GM19463 (cell line): Measurements from ENCODE around the gene SLC39A11.

Experiments used
- ATAC-seq: cut with Tn5 transposase; IDR thresholded peaks from one replicate; pipeline ENCODE4 v1.9.1; 2021; ENCODE audit warnings: mild to moderate bottlenecking, moderate library complexity; ENCODE audit not compliant: unreplicated experiment

The SLC39A11 gene

GRCh38 chr17:72609501-72609900 lies 483.0 kb downstream of the SLC39A11 start:
- ATAC-seq, result no peak

- no peak for ATAC-seq
Observed at GRCh38 chr17:72608436-72608835, 484.1 kb downstream of the SLC39A11 start.

DNA sequence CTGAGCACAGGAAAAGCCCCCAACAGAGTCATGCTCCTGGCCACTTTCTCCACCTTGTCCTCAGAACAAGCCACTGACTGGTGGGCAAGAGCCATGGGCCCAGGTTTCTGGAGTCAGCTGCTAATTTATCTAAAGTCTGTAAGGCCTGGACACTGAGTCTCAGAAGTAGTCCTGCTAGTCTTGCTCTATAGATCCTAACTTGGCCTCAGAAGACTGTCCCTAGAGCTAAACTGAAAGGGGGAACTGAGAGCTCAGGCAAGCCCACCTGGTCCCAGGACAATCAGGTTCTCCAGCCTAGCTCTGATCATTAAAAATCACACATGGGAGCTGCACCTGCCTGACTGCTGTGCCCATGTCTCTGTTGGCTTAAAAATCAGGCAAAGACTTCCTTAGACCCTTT lies 485.8 kb downstream of the SLC39A11 start:
- ATAC-seq, result no peak

DNA sequence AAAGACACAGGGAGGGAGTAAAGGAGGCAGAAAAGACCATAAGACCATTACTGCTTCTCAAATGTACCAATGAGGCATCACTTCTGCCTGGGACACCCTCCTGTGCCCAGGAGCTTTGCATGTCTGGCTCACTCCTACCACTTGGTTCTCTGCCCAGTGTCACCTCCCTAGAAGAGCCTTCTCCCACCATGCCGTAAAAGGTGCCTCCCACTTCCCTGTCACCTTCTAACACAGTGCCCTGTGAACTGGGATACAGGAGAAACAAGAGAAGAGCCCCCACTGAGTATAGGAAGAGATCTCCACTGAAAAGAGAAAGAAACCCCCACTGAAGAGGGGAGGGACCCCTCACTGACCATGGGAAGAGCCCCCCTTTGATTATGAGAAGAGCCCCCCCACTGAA lies 486.9 kb downstream of the SLC39A11 start:
- ATAC-seq, result no peak

DNA sequence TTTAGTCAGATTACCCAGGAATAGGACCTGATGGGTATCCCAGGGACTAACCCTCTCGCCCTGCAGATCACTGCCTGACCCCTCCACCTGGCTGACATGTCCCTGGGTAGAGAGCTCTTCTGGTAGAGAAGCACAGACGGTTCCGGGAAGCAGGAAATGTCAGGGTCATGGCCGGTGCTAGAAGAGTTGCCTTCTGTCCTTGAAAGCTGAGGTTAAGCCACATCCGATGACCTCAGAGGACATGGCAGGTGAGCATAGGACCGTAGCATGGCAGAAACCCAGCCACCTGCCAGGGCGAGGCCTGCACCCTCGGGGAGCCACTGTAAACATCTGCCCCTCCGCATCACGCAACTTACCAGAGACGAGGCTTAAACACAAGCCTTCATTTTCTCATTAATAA lies 488.0 kb downstream of the SLC39A11 start:
- ATAC-seq, result peak; percentile 55

- ATAC-seq, result peak; percentile 16
Observed at GRCh38 chr17:72603420-72604242, 488.9 kb downstream of the SLC39A11 start.

DNA sequence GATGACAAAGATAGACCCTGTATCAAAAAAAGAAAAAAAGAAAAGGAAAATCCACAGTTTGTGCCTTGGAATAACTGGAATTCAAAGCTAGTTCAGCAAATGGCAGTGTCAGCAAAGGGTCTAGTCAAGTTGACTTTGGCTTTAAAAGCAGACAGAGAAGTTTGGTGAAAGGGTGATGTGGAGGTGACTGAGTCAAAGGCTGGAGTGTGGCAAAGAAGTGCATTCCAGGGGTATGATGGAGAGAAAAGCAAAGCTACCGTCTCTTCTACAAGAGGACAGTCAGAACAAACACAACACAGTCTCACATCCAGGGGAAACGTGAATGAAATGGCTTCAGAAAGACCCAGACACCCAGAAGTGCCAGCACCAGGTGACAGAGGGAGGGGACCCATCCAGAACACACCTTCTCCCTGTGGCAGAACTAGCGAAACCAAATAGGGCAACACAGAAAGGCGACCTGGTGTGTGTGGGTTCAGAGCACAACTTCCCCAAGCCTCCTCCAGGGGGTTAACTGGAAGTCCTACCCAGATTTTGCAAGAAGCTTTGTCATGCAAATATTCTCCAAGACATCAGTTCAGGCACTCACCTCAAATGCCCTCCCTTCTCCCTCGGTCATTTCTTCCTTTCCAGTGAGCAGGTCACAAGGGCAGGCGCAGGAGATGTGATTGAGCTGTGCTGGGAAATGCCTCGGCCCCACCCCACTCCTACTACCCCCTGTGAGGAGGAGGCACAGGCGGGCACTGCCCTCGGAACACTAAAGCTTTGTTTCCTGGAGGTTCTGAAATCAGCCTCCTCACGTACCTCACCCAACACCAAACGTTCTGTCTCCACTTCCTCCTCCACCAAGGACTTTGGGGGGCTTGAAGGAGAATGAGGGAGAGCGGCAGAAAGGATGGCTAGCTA lies 489.7 kb downstream of the SLC39A11 start:
- peak; percentile 41 for ATAC-seq

DNA sequence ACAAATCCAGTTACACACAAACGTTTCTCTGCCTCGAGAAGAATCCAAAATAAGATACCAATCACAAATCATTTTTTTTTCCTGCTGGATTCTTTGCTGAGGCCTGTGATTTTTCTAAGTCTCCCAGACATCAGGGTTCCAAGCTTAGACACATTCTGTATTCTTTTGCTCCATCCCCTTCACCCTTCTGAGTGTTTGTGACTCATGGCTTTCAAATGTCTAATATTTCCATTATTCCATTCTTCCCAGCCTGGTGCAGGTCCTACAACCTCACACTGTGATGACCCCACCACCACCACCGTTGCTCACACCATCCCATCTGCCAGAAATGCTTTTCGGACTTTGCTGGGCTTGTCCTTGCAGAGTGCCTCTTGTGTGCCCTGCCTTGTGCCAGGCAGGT lies 491.6 kb downstream of the SLC39A11 start:
- ATAC-seq, result no peak

- no peak for ATAC-seq
Observed at GRCh38 chr17:72599891-72600290, 492.6 kb downstream of the SLC39A11 start.

DNA sequence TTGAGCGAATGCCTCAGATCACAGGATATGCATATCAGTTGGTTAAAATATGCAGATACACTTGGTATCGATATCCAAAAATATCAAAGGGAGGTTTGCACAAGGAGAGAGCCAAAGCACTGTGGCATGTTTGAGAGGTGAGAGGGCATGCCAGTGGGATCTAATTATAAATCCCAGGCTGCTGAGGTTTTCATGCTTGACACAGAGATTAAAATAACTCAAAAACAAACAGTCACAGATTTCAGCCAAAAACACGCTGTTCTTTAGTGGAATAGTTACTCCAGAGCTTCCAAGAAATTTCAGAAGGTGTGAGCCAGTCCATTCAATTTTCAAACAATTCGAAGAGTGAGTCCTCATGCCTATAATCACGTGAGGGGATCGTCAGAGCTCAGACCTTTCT lies 493.8 kb downstream of the SLC39A11 start:
- ATAC-seq, result no peak

GRCh38 chr17:72597354-72598087 lies 495.0 kb downstream of the SLC39A11 start:
- no peak for ATAC-seq
